Fibroblast of lung (primary cell): Measurements from ENCODE around the gene TNFSF8. TPM values are rescaled to one million over a fixed set of nuclear protein-coding genes. Genes with fewer than 3 reads are reported as not detected.

Source experiments
- DNase-seq, 2 donors: peaks; one replicate each; pipeline versions ENCODE4 v3.0.0 to v3.0.0-alpha.2; 2010; ENCODE audit warnings: low read depth in 2 of 2
- H2AFZ ChIP-seq: 2 replicates; pipeline ENCODE4 v1.5.1; 2012; ENCODE audit warnings: low read length, control low read depth, inconsistent platforms
- H3K27ac ChIP-seq: 2 replicates; pipeline ENCODE4 v1.5.1; 2011; ENCODE audit warnings: low read length, control low read depth; ENCODE audit not compliant: insufficient read depth
- H3K27me3 ChIP-seq: 2 replicates; pipeline ENCODE4 v1.5.1; 2011; ENCODE audit warnings: mild to moderate bottlenecking, low read length; ENCODE audit not compliant: control insufficient read depth, insufficient read depth
- H3K36me3 ChIP-seq: 2 replicates; pipeline ENCODE4 v1.5.1; 2011; ENCODE audit warnings: low read length; ENCODE audit not compliant: control insufficient read depth, insufficient read depth
- H3K4me1 ChIP-seq: 2 replicates; pipeline ENCODE4 v1.5.1; 2011; ENCODE audit warnings: low read length; ENCODE audit not compliant: control insufficient read depth, insufficient read depth; ENCODE audit errors: extremely low read depth
- H3K4me2 ChIP-seq: 2 replicates; pipeline ENCODE4 v1.5.1; 2011; ENCODE audit warnings: low read length, control low read depth; ENCODE audit not compliant: insufficient read depth; ENCODE audit errors: extremely low read depth
- H3K4me3 ChIP-seq, 4 experiments: fragments of 200-600 bp in 1 of 4; sonication (generic) in 1 of 4; replicated peaks in 1 of 4; 2 replicates each; pipeline ENCODE4 v1.5.1; 2011 to 2016; ENCODE audit warnings: low read length in 4 of 4, low read depth in 3 of 4, mild to moderate bottlenecking in 3 of 4, control low read depth in 2 of 4, inconsistent platforms in 1 of 4, mixed read lengths in 1 of 4; ENCODE audit not compliant: insufficient read depth in 1 of 4; ENCODE audit errors: control extremely low read depth in 1 of 4
- H3K79me2 ChIP-seq: 2 replicates; pipeline ENCODE4 v1.5.1; 2012; ENCODE audit warnings: mild to moderate bottlenecking, low read length, inconsistent platforms; ENCODE audit not compliant: control insufficient read depth, insufficient read depth
- H3K9ac ChIP-seq: 2 replicates; pipeline ENCODE4 v1.5.1; 2011; ENCODE audit warnings: mild to moderate bottlenecking, low read length, control low read depth; ENCODE audit not compliant: insufficient read depth
- H3K9me3 ChIP-seq: 2 replicates; pipeline ENCODE4 v1.5.1; 2012; ENCODE audit warnings: low read depth, low read length; ENCODE audit not compliant: control insufficient read depth, insufficient read depth
- H4K20me1 ChIP-seq: 2 replicates; pipeline ENCODE4 v1.5.1; 2011; ENCODE audit warnings: low read length; ENCODE audit not compliant: control insufficient read depth, insufficient read depth; ENCODE audit errors: extremely low read depth
- EZH2 ChIP-seq: IDR thresholded peaks from 2 replicates; pipeline ENCODE4 v1.5.1; 2012; ENCODE audit warnings: low read length, control low read depth, mild to moderate bottlenecking; ENCODE audit errors: missing control alignments
- polyA plus RNA-seq, 2 donors: library from polyadenylated mRNA; depleted of rRNA in 1 of 2; stranded (reverse) in 1 of 2; unstranded in 1 of 2; fragments of >200 nt; gene quantifications; 2 replicates each; pipeline ENCODE4 v1.2.1, GENCODE V29; 2011 to 2012; ENCODE audit warnings: missing spikeins in 1 of 2
- total RNA-seq: library from RNA; depleted of rRNA; stranded (reverse); fragments of >200 nt; gene quantifications from 2 replicates; pipeline ENCODE4 v1.2.1, GENCODE V29; 2014
- TF ChIP-seq, protein P1 (sequence below), 2 donors: IDR thresholded peaks in 1 of 2; conservative IDR thresholded peaks in 1 of 2; 1 replicate in 1 of 2; 2 replicates in 1 of 2; pipeline ENCODE4 v1.5.1; 2011 to 2012; ENCODE audit warnings: low read length in 2 of 2, control low read depth in 1 of 2, inconsistent platforms in 1 of 2, low read depth in 1 of 2, mild to moderate bottlenecking in 1 of 2

The TNFSF8 gene
- total and polyA plus RNA-seq, 2 donors (not counting 1 experiment from before 2014, with no cell fraction given) = not detected

DNA sequence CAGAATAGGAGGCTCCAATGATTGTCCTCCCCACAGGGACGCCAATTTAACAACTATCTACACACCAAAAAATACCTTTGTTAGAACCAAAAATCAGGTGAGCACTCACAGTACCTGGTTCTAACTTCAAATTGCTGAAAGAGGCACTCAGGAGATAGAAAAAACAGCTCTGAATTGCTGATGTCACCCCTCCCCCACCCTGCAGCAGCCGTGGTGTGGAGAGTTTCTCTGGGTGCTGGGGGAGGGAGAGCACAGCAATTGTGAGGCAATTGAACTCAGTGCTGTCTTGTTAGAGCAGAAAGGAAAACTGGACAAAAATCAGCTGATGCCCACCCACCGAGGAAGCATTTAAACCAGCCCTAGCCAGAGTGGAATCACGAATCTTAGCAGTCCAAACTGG, 41.8 kb downstream of the TNFSF8 start:
- H3K27me3 ChIP-seq = no peaks in the 10 kb centered on the region
- H3K79me2 ChIP-seq = no peaks in the 10 kb centered on the region
- no peak overlapping the region for H3K27ac ChIP-seq
- no peaks in the 10 kb centered on the region for H4K20me1 ChIP-seq
- no peak overlapping the region for H3K9ac ChIP-seq
- TF ChIP-seq EZH2 = no peak
- TF ChIP-seq, protein P1, sequence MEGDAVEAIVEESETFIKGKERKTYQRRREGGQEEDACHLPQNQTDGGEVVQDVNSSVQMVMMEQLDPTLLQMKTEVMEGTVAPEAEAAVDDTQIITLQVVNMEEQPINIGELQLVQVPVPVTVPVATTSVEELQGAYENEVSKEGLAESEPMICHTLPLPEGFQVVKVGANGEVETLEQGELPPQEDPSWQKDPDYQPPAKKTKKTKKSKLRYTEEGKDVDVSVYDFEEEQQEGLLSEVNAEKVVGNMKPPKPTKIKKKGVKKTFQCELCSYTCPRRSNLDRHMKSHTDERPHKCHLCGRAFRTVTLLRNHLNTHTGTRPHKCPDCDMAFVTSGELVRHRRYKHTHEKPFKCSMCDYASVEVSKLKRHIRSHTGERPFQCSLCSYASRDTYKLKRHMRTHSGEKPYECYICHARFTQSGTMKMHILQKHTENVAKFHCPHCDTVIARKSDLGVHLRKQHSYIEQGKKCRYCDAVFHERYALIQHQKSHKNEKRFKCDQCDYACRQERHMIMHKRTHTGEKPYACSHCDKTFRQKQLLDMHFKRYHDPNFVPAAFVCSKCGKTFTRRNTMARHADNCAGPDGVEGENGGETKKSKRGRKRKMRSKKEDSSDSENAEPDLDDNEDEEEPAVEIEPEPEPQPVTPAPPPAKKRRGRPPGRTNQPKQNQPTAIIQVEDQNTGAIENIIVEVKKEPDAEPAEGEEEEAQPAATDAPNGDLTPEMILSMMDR (conservative IDR thresholded peaks at IDR 0.05 in 1 of 2, IDR thresholded peaks at IDR 0.05 in 1 of 2; ENCODE audit: low read depth in 1 of 2, low read length in 2 of 2) = no peak
- H3K4me3 ChIP-seq = no peak overlapping the region
- no peak for DNase-seq
- no peaks in the 10 kb centered on the region for H3K36me3 ChIP-seq
- H2AFZ ChIP-seq = no peak overlapping the region
- peaks cover 1% of the 10 kb centered on the region for H3K4me1 ChIP-seq
- H3K4me2 ChIP-seq = no peak overlapping the region
- no peaks in the 10 kb centered on the region for H3K9me3 ChIP-seq

DNA sequence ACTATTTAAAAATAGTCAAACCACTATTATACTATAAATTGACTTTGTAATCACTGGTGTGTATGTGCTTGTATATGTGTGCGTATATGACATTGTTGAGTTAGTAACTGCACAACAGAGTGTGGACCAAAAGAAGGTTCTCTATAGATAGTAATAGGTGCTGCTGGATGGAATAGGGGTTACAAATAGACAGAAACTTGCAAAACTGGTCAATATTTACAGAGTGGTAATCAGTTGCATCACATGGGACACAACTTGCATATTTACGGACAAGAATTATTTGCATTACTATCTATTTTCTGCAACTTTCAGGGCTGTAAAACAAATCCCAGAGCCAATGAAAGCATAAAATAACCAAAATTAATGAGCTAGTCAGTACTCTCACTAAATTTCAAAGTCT, 42.4 kb downstream of the TNFSF8 start:
- no peaks in the 10 kb centered on the region for H3K36me3 ChIP-seq
- H3K27ac ChIP-seq = no peak overlapping the region
- H3K9ac ChIP-seq = no peak overlapping the region
- H3K79me2 ChIP-seq = no peaks in the 10 kb centered on the region
- H3K4me2 ChIP-seq = no peak overlapping the region
- TF ChIP-seq, protein P1 (conservative IDR thresholded peaks at IDR 0.05 in 1 of 2, IDR thresholded peaks at IDR 0.05 in 1 of 2; ENCODE audit: low read depth in 1 of 2, low read length in 2 of 2) = no peak
- no peak for TF ChIP-seq EZH2
- no peaks in the 10 kb centered on the region for H3K4me1 ChIP-seq
- no peaks in the 10 kb centered on the region for H3K9me3 ChIP-seq
- no peaks in the 10 kb centered on the region for H3K27me3 ChIP-seq
- DNase-seq = no peak
- no peak overlapping the region for H2AFZ ChIP-seq
- H4K20me1 ChIP-seq = no peaks in the 10 kb centered on the region
- no peak overlapping the region for H3K4me3 ChIP-seq

DNA sequence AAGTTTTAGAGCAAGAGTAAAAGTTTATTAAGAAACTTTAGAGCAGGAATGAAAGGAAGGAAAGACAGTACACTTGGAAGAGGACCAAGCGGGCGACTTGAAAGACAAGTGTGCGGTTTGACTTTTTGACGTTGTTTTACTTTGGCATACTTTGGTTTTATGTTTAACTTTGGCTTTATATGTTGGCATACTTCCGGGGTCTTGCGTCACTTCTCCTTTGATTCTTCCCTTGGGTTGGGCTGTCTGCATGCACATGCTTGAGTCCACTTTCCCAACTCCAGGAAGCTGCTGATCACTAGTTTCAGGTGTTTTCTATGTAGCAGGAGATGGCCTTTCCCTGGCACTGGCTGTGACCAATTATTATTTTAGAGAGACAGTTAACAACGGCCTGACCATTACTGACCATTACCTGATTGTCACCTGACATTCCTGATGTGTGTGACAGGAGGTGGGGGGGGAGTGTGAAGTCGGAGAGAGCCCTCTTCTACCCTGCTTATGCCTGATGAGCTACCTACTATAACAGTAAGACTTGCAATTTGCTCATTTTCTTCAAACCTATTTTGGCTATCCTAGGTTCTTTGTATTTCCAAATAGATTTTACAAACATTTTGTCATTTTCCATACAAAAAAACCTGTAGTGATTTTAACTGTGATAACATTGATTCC, 45.5 kb downstream of the TNFSF8 start:
- no peaks in the 10 kb centered on the region for H3K4me1 ChIP-seq
- no peaks in the 10 kb centered on the region for H3K9me3 ChIP-seq
- no peaks in the 10 kb centered on the region for H4K20me1 ChIP-seq
- peak in 1 of 2 donors; percentile 57 for DNase-seq
- no peak overlapping the region for H3K4me3 ChIP-seq
- H3K4me2 ChIP-seq = no peak overlapping the region
- no peak overlapping the region for H3K9ac ChIP-seq
- H3K79me2 ChIP-seq = no peaks in the 10 kb centered on the region
- TF ChIP-seq, protein P1 (conservative IDR thresholded peaks at IDR 0.05 in 1 of 2, IDR thresholded peaks at IDR 0.05 in 1 of 2; ENCODE audit: low read depth in 1 of 2, low read length in 2 of 2) = no peak
- no peak for TF ChIP-seq EZH2
- no peaks in the 10 kb centered on the region for H3K27me3 ChIP-seq
- H3K36me3 ChIP-seq = no peaks in the 10 kb centered on the region
- no peak overlapping the region for H2AFZ ChIP-seq
- no peak overlapping the region for H3K27ac ChIP-seq
